NCI-H1092 treated with DMSO at 0.1 percent for 48 hours (cell line): ENCODE measurements around the gene PEX26.
"Not testable (repeated sequence)": the region's sequence is repeated elsewhere in the genome, so short reads cannot be mapped to it uniquely, and the experiment has no call there.

ENCODE experiments used
- DNase-seq: peaks from one replicate; lab custom pipeline; 2025; lab: John Stamatoyannopoulos, UW

The PEX26 gene

GRCh38 chr22:18071307-18071967, 6.4 kb upstream of the PEX26 start:
- not testable (repeated sequence) for DNase-seq

GRCh38 chr22:18071968-18072310, 5.9 kb upstream of the PEX26 start:
- no peak for DNase-seq

GRCh38 chr22:18073467-18073866, 4.3 kb upstream of the PEX26 start:
- DNase-seq = no peak

DNA sequence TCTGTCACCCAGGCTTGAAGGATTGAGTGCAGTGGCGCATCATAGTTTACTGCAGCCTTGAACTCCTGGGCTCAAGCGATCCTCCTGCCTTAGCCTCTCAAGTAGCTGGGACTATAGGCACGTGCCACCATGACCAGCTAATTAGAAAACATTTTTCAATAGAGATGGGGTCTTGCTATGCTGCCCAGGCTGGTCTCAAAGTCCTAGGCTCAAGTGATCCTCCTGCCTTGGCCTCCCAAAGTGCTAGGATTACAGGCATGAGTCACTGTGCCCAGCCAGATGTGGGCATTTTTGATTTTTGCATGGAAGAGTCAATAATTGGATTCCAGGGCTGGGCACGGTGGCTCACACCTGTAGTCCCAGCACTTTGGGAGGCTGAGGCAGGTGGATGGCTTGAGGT, 3.9 kb upstream of the PEX26 start:
- DNase-seq = not testable (repeated sequence)

GRCh38 chr22:18075101-18075719, 2.6 kb upstream of the PEX26 start:
- no peak for DNase-seq

GRCh38 chr22:18075720-18076497, 1.9 kb upstream of the PEX26 start:
- peak; percentile 75 for DNase-seq

- no peak for DNase-seq
Measured at GRCh38 chr22:18077087-18077638, 627 bp upstream of the PEX26 start.

GRCh38 chr22:18078329-18079041, 695 bp downstream of the PEX26 start:
- DNase-seq = peak; percentile 7

DNA sequence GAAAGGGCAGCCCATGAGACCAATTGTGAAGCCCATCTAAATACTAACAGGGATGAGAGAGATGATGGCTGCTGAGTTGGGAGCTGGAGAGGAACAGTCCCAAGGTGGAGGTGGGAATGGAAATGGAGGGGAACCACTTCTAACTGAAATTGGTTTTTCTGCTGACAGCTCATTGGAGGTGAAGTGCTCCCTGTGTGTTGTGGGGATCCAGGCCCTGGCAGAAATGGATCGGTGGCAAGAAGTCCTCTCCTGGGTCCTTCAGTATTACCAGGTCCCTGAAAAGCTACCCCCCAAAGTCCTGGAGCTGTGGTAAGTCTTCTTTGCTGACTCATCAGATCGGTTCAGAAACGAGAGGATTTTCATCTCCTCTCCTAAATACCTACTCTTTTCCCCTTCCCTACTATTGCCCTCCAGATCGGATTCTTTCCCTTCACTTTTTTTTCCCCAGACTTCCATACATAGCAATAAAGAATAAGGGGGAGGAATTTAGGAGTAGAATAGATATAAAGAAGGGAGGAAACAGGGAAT, 2.0 kb downstream of the PEX26 start:
- DNase-seq = no peak

- no peak for DNase-seq
Measured at GRCh38 chr22:18081416-18081815, 3.6 kb downstream of the PEX26 start.

DNA sequence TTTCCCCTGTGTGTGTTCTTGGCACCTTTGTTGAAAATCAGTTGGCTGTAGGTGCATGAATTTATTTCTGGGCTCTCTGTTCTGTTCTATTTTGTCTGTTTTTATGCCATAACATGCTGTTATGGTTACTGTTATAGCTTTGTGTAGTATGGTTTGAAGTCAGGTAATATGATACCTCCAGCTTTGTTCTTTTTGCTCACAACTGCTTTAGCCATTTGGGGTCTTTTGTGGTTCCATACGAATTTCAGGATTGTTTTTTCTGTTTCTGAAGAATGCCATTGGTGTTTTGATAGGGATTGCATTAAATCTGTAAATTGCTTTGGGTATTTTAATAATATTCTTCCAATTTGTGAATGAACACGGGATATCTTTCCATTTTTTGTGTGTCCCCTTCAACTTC, 4.7 kb downstream of the PEX26 start:
- DNase-seq = no peak

DNA sequence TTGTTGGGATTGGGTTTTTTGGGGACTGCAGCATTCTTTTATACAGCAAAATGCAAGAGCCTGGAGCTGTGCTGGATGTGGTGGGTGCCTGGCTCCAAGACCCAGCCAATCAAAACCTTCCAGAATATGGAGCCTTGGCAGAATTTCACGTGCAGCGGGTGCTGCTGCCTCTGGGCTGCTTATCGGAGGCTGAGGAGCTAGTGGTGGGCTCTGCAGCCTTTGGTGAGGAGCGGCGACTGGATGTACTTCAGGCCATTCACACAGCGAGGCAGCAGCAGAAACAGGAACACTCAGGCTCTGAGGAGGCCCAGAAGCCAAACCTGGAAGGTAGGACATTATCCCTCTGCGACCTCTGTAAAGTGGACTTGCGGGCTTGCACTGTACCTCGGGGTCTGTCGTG, 5.6 kb downstream of the PEX26 start:
- no peak for DNase-seq

DNA sequence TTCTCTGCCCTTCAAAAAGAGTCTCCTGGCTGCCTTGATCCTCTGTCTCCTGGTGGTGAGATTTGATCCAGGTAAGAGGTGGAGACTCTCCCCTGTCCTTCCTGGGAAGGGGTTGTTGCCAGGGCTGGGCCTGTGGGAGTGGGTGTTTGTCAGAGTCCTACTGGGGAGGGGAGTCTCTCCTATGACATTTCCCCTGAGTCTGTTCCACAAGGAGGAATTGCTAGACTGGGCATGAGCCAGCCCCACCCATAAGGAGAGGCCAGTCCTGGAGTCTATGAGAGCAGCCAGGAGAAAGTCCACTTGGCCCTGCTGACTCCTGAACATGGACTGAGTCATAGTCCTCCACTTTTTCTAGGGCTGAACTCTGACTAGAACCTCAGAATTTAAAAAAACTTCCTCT, 7.4 kb downstream of the PEX26 start:
- DNase-seq = no peak

GRCh38 chr22:18087350-18087855, 9.6 kb downstream of the PEX26 start:
- no peak for DNase-seq

GRCh38 chr22:18088825-18089568, 11.2 kb downstream of the PEX26 start:
- no peak for DNase-seq

- DNase-seq = no peak
Measured at GRCh38 chr22:18090286-18090685, 12.5 kb downstream of the PEX26 start.

DNA sequence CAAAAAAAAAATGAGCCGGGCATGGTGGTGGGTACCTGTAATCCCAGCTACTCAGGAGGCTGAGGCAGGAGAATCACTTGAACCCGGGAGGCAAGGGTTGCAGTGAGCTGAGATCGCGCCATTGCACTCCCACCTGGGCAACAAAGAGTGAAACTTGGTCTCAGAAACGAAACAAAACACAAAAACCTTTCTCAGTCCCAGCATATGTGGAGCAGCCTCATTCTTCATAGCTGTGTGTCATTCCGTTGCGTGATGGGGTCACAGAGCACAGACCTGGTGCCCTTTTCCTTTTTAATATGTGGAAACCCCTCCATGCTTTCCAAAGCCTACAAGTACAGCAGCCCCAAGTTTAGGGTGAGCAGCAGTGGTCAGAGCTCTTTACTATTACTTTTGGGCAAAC, 13.7 kb downstream of the PEX26 start:
- DNase-seq = no peak

GRCh38 chr22:18091916-18092526, 14.2 kb downstream of the PEX26 start:
- no peak for DNase-seq

DNA sequence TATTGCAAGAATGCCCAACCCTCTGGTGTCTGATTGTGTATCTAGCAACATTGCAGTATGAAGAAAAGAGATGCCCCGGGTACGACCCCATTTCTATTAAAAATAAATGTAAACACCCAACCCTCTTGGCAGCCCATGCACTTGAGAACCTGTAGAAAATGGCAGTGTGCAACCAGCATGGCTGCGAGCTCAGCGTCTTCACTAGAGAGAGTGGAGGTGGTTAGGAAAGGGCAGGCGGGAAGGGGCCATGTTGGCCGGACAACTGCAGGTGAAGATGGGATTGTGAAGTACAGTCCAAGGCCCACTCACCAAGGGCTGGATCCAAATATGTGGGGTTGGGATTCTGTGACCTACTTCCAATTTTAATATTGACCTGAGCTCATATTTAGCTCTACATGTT, 15.9 kb downstream of the PEX26 start:
- DNase-seq = no peak

GRCh38 chr22:18095101-18095805, 17.5 kb downstream of the PEX26 start:
- no peak for DNase-seq
